ENCODE results near the gene POM121L12. TPM values are rescaled to one million over a fixed set of nuclear protein-coding genes. Genes with fewer than 3 reads are reported as not detected.

Gene POM121L12
- total and polyA plus RNA-seq, 12 donors, result not detected

- Histone ChIP-seq H3K36me3 (no peaks in the 10 kb centered on the region), H3K4me3 (no peak overlapping the region), H3K4me1 (no peaks in the 10 kb centered on the region), H3K27ac (no peak overlapping the region), H3K9me3 (peaks cover 0 to 37% (median 0%) of the 10 kb centered on the region in 11 donors), H3K27me3 (no peaks in the 10 kb centered on the region)
- DNase-seq (no peak), ATAC-seq (no peak)
- intact Hi-C loops (cut with DNase I), result no loop called here
- WGBS, 2 donors, result 94 to 97% methylated on average over 1 of the region's 1 CpG
- no peak for TF ChIP-seq CTCF (IDR thresholded peaks at IDR 0.05)
Measured at GRCh38 chr7:53015463-53015862, 20.0 kb upstream of the POM121L12 start.

GRCh38 chr7:53022893-53023292 lies 12.5 kb upstream of the POM121L12 start:
- intact Hi-C loops (cut with DNase I), result no loop called here
- no peak for ATAC-seq
- DNase-seq, result no peak
- Histone ChIP-seq H3K4me3 (no peak overlapping the region), H3K27me3 (no peaks in the 10 kb centered on the region), H3K36me3 (no peaks in the 10 kb centered on the region), H3K9me3 (peaks cover 0 to 6% (median 0%) of the 10 kb centered on the region in 11 donors), H3K27ac (no peak overlapping the region), H3K4me1 (no peaks in the 10 kb centered on the region)
- 81% methylated on average over 5 of the region's 5 CpGs for WGBS, 2 donors
- TF ChIP-seq CTCF (IDR thresholded peaks at IDR 0.05), result no peak

- no peaks in the 10 kb centered on the region for H3K4me1 ChIP-seq
- DNase-seq, result no peak
- 84 to 85% methylated on average over 2 of the region's 2 CpGs for WGBS, 2 donors
Measured at GRCh38 chr7:53048638-53049037, 13.2 kb downstream of the POM121L12 start.

GRCh38 chr7:53050433-53050832 lies 15.0 kb downstream of the POM121L12 start:
- ATAC-seq (no peak), DNase-seq (no peak)
- TF ChIP-seq CTCF (IDR thresholded peaks at IDR 0.05), result no peak
- no peak overlapping the region for H3K27ac ChIP-seq
- H3K9me3 ChIP-seq, result peaks cover 0 to 4% (median 0%) of the 10 kb centered on the region in 11 donors
- H3K36me3 ChIP-seq, result no peaks in the 10 kb centered on the region
- H3K4me1 ChIP-seq, result no peaks in the 10 kb centered on the region
- intact Hi-C loops (cut with DNase I), result no loop called here
- H3K27me3 ChIP-seq, result no peaks in the 10 kb centered on the region
- WGBS, 2 donors, result 78 to 85% methylated on average over 2 of the region's 2 CpGs
- no peak overlapping the region for H3K4me3 ChIP-seq

More at GRCh38 chr7:53048638-53049037, 13.2 kb downstream of the POM121L12 start:
- H3K36me3 ChIP-seq, result no peaks in the 10 kb centered on the region
- TF ChIP-seq CTCF (IDR thresholded peaks at IDR 0.05), result no peak
- H3K27ac ChIP-seq, result no peak overlapping the region
- no peaks in the 10 kb centered on the region for H3K27me3 ChIP-seq
- intact Hi-C loops (cut with DNase I), result no loop called here
- H3K4me3 ChIP-seq, result no peak overlapping the region
- ATAC-seq, result no peak
- peaks cover 0 to 4% (median 0%) of the 10 kb centered on the region in 11 donors for H3K9me3 ChIP-seq
